Globus pallidus (tissue), 1 donor: ENCODE data around the gene ARHGAP24.
"Not testable (repeated sequence)": the region's sequence is repeated elsewhere in the genome, so short reads cannot be mapped to it uniquely, and the experiment has no call there.

Experiments used
- DNase-seq: peaks from one replicate; pipeline ENCODE4 v3.0.0-alpha.2; 2015; ENCODE audit warnings: low spot score

The ARHGAP24 gene

GRCh38 chr4:85656759-85657505, 182.0 kb downstream of the ARHGAP24 start:
- DNase-seq, result no peak

DNA sequence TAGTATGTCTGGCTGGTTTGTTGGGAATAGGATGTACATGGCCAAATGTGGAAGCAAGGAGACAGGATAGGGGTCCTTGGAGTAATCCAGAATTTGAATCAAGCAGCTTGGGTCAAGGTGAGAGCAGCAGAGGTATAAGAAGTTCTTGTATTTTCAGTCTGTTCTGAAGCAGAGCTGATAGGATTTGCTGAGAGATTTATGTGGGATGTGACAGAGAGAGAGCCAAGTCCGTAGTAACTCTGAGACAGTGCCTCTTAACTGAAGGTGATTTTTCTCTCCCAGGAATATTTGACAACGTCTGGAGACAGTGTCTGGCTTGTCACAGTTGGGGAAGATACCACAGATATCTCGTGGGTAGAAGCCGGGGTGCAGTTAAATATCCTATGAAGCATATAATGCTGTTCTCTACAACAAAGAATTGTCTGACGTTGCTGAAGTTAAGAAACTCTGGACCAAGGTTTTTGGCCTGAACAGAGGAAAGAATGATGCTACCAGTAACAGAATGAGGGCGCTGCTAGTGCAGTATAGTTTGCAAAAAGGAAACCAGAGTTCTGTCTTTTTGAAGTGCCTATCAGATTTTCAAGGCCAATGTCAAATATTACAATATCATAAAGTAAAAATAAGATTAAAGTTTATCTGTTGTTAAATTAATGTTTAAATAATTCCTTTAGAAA, 184.0 kb downstream of the ARHGAP24 start:
- no peak for DNase-seq

GRCh38 chr4:85659610-85660218, 184.8 kb downstream of the ARHGAP24 start:
- DNase-seq, result no peak

DNA sequence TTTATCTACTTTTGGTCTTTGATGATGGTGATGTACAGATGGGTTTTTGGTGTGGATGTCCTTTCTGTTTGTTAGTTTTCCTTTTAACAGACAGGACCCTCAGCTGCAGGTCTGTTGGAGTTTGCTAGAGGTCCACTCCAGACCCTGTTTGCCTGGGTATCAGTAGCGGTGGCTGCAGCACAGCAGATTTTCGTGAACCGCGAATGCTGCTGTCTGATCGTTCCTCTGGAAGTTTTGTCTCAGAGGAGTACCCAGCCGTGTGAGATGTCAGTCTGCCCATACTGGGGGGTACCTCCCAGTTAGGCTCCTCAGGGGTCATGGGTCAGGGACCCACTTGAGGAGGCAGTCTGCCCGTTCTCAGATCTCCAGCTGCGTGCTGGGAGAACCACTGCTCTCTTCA, 191.7 kb downstream of the ARHGAP24 start:
- not testable (repeated sequence) for DNase-seq

GRCh38 chr4:85669204-85669603, 194.3 kb downstream of the ARHGAP24 start:
- DNase-seq, result peak; percentile 58

GRCh38 chr4:85669992-85670548, 195.1 kb downstream of the ARHGAP24 start:
- DNase-seq, result no peak

GRCh38 chr4:85671120-85671519, 196.2 kb downstream of the ARHGAP24 start:
- DNase-seq, result no peak

DNA sequence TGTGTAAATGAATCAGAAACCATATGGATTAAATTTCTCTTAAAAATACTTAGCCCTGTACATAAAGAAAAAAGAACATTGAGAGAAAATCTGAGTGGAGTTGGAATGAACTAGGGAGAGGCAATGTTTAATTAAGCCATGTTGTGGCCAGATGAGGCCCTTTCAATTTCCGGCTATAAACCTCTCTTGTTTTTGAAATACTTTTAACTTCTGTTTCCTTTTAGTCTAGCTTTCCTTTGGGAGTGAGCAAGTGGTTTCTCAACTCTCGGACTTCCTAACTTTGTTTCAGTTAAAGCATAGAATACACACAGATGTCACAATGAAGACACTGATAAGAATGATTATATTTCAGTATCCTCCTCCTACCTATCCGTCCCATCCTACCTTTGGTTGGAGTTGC, 197.2 kb downstream of the ARHGAP24 start:
- no peak for DNase-seq

GRCh38 chr4:85672959-85673358, 198.0 kb downstream of the ARHGAP24 start:
- DNase-seq, result no peak

- no peak for DNase-seq
Observed at GRCh38 chr4:85673540-85673939, 198.6 kb downstream of the ARHGAP24 start.

GRCh38 chr4:85675076-85676049, 200.4 kb downstream of the ARHGAP24 start:
- DNase-seq, result no peak

DNA sequence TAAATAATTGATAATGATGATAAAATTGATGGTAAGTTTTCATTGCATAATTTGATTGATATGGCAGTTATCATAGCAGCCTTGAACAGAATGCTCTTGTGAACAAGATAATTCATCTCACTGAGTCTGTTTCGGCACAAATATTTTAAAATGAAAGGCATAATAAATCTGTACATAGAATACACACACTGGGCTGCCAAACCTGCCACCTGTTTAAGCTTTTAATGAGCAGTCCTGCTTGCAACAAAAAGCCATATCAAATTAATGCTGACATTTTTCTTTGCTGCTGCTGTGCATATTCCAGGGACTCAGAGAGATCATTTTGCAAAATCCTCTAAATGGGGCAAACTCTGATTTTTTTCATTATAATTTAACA, 201.1 kb downstream of the ARHGAP24 start:
- no peak for DNase-seq

GRCh38 chr4:85676850-85677590, 202.1 kb downstream of the ARHGAP24 start:
- DNase-seq, result no peak

- peak; percentile 83 for DNase-seq
Observed at GRCh38 chr4:85681221-85681657, 206.3 kb downstream of the ARHGAP24 start.

DNA sequence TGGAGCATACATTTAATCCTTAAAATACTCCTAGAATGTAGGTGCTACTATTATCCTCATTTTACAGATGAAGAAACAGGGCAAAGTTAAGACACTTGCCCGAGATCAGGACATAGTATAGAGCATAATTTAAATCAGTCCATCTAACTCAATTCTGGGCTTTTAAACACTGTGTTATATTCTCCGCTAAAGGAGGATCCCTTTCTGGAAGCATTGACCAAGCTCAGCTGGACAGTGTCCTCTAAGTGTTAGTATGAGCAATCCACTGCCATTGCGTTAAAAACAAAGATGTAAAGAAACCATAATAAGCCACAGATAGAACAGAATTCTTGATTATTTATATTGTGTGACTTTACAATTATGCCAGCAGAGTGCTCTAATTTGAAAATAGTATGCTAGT, 207.0 kb downstream of the ARHGAP24 start:
- DNase-seq, result no peak

GRCh38 chr4:85682391-85682790, 207.4 kb downstream of the ARHGAP24 start:
- DNase-seq, result no peak

DNA sequence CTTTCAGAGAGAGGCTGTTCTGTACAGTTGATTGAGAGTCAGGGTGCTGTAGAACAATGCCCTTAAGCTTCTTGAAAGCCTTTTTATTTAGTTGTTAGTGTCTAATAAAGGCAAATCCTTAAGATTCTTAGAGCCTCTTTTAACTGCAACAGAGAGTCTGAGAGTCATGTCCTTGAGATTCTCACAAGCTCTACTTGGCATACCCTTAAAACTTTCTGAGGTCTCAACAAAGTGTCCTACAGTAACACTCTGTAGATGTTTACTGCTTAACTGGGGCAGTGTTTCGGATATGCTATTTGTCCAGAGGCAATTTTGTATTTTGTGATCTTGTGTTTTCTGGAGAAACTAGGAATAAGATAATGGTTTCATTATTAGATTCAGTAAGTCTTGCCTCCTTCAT, 209.7 kb downstream of the ARHGAP24 start:
- no peak for DNase-seq

DNA sequence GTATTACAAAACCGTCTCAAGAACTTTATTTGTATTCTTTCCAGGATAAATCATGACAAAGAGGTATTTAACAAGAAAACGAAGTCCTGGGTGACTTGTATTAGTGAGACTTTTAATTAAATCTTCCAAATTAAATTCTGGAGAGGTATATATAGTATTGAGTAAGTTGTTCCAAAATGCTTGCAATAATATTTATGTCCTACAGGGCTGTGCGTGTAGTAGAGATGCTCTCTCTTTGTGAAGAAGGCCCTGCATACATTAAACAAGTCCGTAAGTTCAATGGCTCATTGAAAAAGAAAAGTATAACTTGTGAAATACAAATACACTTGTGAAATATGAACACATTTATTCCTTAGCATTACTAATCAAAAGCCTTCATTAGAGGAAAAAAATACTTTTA, 211.4 kb downstream of the ARHGAP24 start:
- no peak for DNase-seq

- DNase-seq, result no peak
Observed at GRCh38 chr4:85688055-85688740, 213.2 kb downstream of the ARHGAP24 start.

- no peak for DNase-seq
Observed at GRCh38 chr4:85696661-85697060, 221.7 kb downstream of the ARHGAP24 start.
